Upper lobe of left lung (tissue), 6 donors: ENCODE results near the gene CUBN. TPM values are rescaled to one million over a fixed set of nuclear protein-coding genes. Genes with fewer than 3 reads are reported as not detected.
A peak's percentile ranks its signal among the peaks of the same experiment; 100 is the strongest.

Experiments used
- ATAC-seq, 2 donors: fragments of 200-7000 bp; cut with Tn5 transposase; one replicate each; pipeline ENCODE4 v1.9.1; 2022; ENCODE audit warnings: mild to moderate bottlenecking in 2 of 2, moderate library complexity in 2 of 2; ENCODE audit not compliant: low FRiP score in 2 of 2
- DNase-seq, 2 donors: peaks; one replicate each; pipeline ENCODE4 v3.0.0-alpha.2; 2019 to 2020
- H3K27ac ChIP-seq, 4 donors: fragments of 200-600 bp; sonication (generic); one replicate each; pipeline ENCODE4 v1.5.1; 2016 to 2019
- H3K27me3 ChIP-seq, 4 donors: fragments of 200-600 bp; sonication (generic); one replicate each; pipeline ENCODE4 v1.5.1; 2017 to 2019
- H3K36me3 ChIP-seq, 4 donors: fragments of 200-600 bp; sonication (generic); one replicate each; pipeline ENCODE4 v1.5.1; 2016 to 2019
- H3K4me1 ChIP-seq, 4 donors: fragments of 200-600 bp; sonication (generic); one replicate each; pipeline ENCODE4 v1.5.1; 2018 to 2019
- H3K4me3 ChIP-seq, 4 donors: fragments of 200-600 bp; sonication (generic); one replicate each; pipeline ENCODE4 v1.5.1; 2017 to 2019; ENCODE audit warnings: mild to moderate bottlenecking in 2 of 4, moderate library complexity in 1 of 4
- H3K9me3 ChIP-seq, 4 donors: fragments of 200-600 bp; sonication (generic); one replicate each; pipeline ENCODE4 v1.5.1; 2018 to 2019
- CTCF ChIP-seq, 6 experiments: fragments of 450-650 bp in 4 of 6; fragments of 200-600 bp in 2 of 6; sonication (generic) in 2 of 6; IDR thresholded peaks; one replicate each; pipeline ENCODE4 v1.5.1; 2016 to 2019; ENCODE audit warnings: antibody characterized with exemption in 6 of 6
- EP300 ChIP-seq, 4 donors: sonication (generic); formaldehyde crosslinking; IDR thresholded peaks; one replicate each; pipeline ENCODE4 v1.5.1; 2017; ENCODE audit warnings: antibody characterized with exemption in 4 of 4, control low read depth in 2 of 4
- POLR2A ChIP-seq, 4 donors: fragments of 450-650 bp; IDR thresholded peaks; one replicate each; pipeline ENCODE4 v1.5.1; 2016 to 2017; ENCODE audit warnings: antibody characterized with exemption in 4 of 4, mild to moderate bottlenecking in 2 of 4
- POLR2AphosphoS5 ChIP-seq, 2 donors: sonication (generic); formaldehyde crosslinking; IDR thresholded peaks; one replicate each; pipeline ENCODE4 v1.5.1; 2017; ENCODE audit warnings: antibody characterized with exemption in 2 of 2
- WGBS, 2 donors: methylation state at CpG; one replicate each; pipeline ENCODE4 v1.1.5; 2017 to 2018; 5-methylcytosine and 5-hydroxymethylcytosine counted together
- total RNA-seq, 6 donors: library from RNA; depleted of rRNA in 4 of 6; stranded (reverse); fragments of >200 nt in 4 of 6; gene quantifications; one replicate each; pipeline versions ENCODE4 v1.1.0 to v1.2.1, GENCODE V29; 2016 to 2021
- donor health status: DM: no; HTN: no; CAD: no; lungs with moderate emphysema.
- donor health status: DM: no; HTN: yes; CAD: no; lungs with severe emphysema.

Gene CUBN
- total RNA-seq, 6 donors from 2014 or later, result 1.0 to 9.4 (median 5.3) TPM

DNA sequence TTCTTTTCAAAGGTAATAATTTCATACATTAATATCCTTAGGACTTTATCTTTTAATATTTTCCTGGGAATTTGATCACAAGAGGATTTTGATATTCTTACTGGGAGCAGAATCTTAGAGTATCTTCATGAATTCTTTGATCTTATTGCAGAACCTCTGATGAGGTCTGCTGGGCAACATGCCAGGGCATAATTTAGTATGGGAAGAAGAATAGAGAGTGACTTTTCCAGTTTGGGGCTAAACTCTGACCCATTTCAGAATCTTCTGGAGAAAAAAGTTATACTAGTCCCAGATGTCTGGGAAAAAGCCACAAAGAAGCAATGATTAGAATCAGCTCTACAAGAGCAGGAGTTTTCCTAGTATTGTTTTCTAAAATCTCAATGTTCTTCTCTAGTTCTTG lies 284.4 kb downstream of the CUBN start:
- DNase-seq (no peak), ATAC-seq (no peak)
- no peak overlapping the region for H3K27ac ChIP-seq
- no peaks in the 10 kb centered on the region for H3K9me3 ChIP-seq
- H3K4me3 ChIP-seq, result no peak overlapping the region
- no peaks in the 10 kb centered on the region for H3K27me3 ChIP-seq
- H3K36me3 ChIP-seq, result no peaks in the 10 kb centered on the region
- TF ChIP-seq CTCF (IDR thresholded peaks at IDR 0.05) (no peak), POLR2AphosphoS5 (IDR thresholded peaks at IDR 0.05) (no peak), EP300 (IDR thresholded peaks at IDR 0.05) (no peak), POLR2A (IDR thresholded peaks at IDR 0.05) (no peak)
- peaks cover 0 to 7% (median 1%) of the 10 kb centered on the region in 4 donors for H3K4me1 ChIP-seq

DNA sequence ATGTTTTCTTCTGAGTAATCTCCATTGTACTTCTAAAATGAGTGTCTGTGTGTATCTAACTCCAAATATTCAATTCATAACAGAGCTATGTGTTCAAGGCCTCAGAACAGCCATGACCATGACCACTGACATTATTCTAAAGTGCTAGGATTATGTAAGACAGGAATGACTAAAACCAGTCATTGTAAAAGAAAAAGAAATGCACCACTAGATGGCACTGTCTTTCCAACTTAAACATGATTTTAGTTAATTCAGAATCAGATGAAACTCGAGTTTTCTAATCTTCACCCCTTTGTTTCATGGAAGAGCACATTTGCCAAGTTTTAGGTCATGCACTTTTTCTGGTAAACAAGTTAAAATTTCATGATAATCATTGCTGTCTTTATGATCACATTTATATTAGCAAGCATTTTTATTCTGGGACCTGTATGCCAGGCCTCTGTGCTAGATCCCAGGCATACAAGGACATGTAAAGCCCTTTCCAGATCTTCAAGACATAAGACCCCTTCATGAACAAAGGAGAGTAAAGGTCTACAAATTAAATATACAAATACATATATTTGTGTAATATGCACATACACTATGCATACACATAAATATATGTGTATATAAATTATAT lies 286.2 kb downstream of the CUBN start:
- DNase-seq, result no peak
- Histone ChIP-seq H3K36me3 (no peaks in the 10 kb centered on the region), H3K27me3 (no peaks in the 10 kb centered on the region), H3K4me1 (peaks cover 0 to 7% (median 1%) of the 10 kb centered on the region in 4 donors), H3K4me3 (no peak overlapping the region), H3K27ac (no peak overlapping the region), H3K9me3 (no peaks in the 10 kb centered on the region)
- peak; percentile 73 to 88 for ATAC-seq
- WGBS, 2 donors, result 0% methylated on average over 1 of the region's 1 CpG
- TF ChIP-seq POLR2A (IDR thresholded peaks at IDR 0.05), result no peak
- TF ChIP-seq CTCF (IDR thresholded peaks at IDR 0.05), result peak; percentile 36 to 75 (median 52)

GRCh38 chr10:16835228-16835627 lies 294.4 kb downstream of the CUBN start:
- Histone ChIP-seq H3K36me3 (no peaks in the 10 kb centered on the region), H3K4me3 (no peak overlapping the region), H3K4me1 (peaks cover 0 to 10% (median 4%) of the 10 kb centered on the region in 4 donors), H3K27ac (no peak overlapping the region), H3K27me3 (no peaks in the 10 kb centered on the region), H3K9me3 (no peaks in the 10 kb centered on the region)
- TF ChIP-seq POLR2A (IDR thresholded peaks at IDR 0.05) (no peak), POLR2AphosphoS5 (IDR thresholded peaks at IDR 0.05) (no peak), EP300 (IDR thresholded peaks at IDR 0.05) (no peak), CTCF (IDR thresholded peaks at IDR 0.05) (no peak)
- WGBS, 2 donors, result 69 to 76% methylated on average over 8 of the region's 8 CpGs
- DNase-seq (no peak), ATAC-seq (no peak)

GRCh38 chr10:16832351-16833080 lies 297.1 kb downstream of the CUBN start:
- Histone ChIP-seq H3K4me3 (no peak overlapping the region), H3K27ac (peak overlapping the region; percentile 61 to 76 (median 72)), H3K36me3 (no peaks in the 10 kb centered on the region), H3K4me1 (peaks cover 0 to 18% (median 9%) of the 10 kb centered on the region in 4 donors), H3K27me3 (no peaks in the 10 kb centered on the region), H3K9me3 (no peaks in the 10 kb centered on the region)
- DNase-seq (peak in 1 of 2 donors; percentile 42), ATAC-seq (peak; percentile 38 to 52)
- WGBS, 2 donors, result 32 to 34% methylated on average over 11 of the region's 11 CpGs
- TF ChIP-seq POLR2A (IDR thresholded peaks at IDR 0.05) (no peak), POLR2AphosphoS5 (IDR thresholded peaks at IDR 0.05) (peak in 1 of 2 donors; percentile 24)

GRCh38 chr10:16828701-16829175 lies 300.9 kb downstream of the CUBN start:
- TF ChIP-seq POLR2A (IDR thresholded peaks at IDR 0.05) (no peak), CTCF (IDR thresholded peaks at IDR 0.05) (no peak), POLR2AphosphoS5 (IDR thresholded peaks at IDR 0.05) (no peak), EP300 (IDR thresholded peaks at IDR 0.05) (no peak)
- Histone ChIP-seq H3K36me3 (no peaks in the 10 kb centered on the region), H3K9me3 (no peaks in the 10 kb centered on the region), H3K27me3 (no peaks in the 10 kb centered on the region), H3K4me1 (peaks cover 0 to 18% (median 9%) of the 10 kb centered on the region in 4 donors), H3K4me3 (no peak overlapping the region), H3K27ac (peak overlapping the region in 3 of 4 donors; percentile 5 to 35 (median 27))
- WGBS, 2 donors, result 41 to 50% methylated on average over 9 of the region's 9 CpGs
- DNase-seq, result no peak
- peak; percentile 28 to 61 for ATAC-seq
